ENCODE measurements around the gene ANKRD6. TPM values are rescaled to one million over a fixed set of nuclear protein-coding genes. Genes with fewer than 3 reads are reported as not detected.

ANKRD6 gene
- total RNA-seq, 4 donors from 2014 or later = 9.8 to 19.0 (median 12.2) TPM

DNA sequence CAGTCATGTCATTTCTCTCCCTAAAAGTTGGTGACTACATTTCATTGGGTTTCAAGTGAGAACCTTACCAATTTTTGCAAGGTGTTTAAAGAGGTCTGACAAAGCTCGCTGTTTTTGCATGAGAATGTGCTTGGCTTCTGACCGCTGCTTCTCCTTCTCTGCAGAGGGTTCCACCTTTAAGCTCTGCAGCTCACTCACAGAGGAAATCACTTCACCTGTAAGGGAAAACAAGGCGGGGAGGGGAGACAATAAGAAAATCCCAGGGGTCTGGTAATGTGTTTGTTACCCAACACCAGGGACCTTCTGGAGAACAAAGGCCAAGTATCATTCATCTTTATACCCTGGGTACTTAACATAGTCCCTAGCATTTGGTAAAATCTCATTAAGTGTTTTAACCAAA is 245.6 kb downstream of the ANKRD6 start:
- TF ChIP-seq, protein P1, sequence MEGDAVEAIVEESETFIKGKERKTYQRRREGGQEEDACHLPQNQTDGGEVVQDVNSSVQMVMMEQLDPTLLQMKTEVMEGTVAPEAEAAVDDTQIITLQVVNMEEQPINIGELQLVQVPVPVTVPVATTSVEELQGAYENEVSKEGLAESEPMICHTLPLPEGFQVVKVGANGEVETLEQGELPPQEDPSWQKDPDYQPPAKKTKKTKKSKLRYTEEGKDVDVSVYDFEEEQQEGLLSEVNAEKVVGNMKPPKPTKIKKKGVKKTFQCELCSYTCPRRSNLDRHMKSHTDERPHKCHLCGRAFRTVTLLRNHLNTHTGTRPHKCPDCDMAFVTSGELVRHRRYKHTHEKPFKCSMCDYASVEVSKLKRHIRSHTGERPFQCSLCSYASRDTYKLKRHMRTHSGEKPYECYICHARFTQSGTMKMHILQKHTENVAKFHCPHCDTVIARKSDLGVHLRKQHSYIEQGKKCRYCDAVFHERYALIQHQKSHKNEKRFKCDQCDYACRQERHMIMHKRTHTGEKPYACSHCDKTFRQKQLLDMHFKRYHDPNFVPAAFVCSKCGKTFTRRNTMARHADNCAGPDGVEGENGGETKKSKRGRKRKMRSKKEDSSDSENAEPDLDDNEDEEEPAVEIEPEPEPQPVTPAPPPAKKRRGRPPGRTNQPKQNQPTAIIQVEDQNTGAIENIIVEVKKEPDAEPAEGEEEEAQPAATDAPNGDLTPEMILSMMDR (IDR thresholded peaks at IDR 0.05) = no peak
- no peak for TF ChIP-seq EP300 (IDR thresholded peaks at IDR 0.05)
- TF ChIP-seq POLR2A (IDR thresholded peaks at IDR 0.05) = no peak
- no peak for TF ChIP-seq POLR2AphosphoS5 (IDR thresholded peaks at IDR 0.05)
- no peaks in the 10 kb centered on the region for H3K27me3 ChIP-seq
- H3K4me1 ChIP-seq = peaks cover 0 to 9% (median 0%) of the 10 kb centered on the region in 3 donors
- H3K27ac ChIP-seq = no peak overlapping the region
- H3K9me3 ChIP-seq = no peaks in the 10 kb centered on the region
- no peak for ATAC-seq
- 95 to 100% methylated on average over 2 to 3 of the region's 3 CpGs for WGBS, 2 donors (ENCODE audit: low coverage in 1 of 2)
- H3K36me3 ChIP-seq = peaks cover 0 to 100% of the 10 kb centered on the region in 2 donors
- no peak overlapping the region for H3K4me3 ChIP-seq

DNA sequence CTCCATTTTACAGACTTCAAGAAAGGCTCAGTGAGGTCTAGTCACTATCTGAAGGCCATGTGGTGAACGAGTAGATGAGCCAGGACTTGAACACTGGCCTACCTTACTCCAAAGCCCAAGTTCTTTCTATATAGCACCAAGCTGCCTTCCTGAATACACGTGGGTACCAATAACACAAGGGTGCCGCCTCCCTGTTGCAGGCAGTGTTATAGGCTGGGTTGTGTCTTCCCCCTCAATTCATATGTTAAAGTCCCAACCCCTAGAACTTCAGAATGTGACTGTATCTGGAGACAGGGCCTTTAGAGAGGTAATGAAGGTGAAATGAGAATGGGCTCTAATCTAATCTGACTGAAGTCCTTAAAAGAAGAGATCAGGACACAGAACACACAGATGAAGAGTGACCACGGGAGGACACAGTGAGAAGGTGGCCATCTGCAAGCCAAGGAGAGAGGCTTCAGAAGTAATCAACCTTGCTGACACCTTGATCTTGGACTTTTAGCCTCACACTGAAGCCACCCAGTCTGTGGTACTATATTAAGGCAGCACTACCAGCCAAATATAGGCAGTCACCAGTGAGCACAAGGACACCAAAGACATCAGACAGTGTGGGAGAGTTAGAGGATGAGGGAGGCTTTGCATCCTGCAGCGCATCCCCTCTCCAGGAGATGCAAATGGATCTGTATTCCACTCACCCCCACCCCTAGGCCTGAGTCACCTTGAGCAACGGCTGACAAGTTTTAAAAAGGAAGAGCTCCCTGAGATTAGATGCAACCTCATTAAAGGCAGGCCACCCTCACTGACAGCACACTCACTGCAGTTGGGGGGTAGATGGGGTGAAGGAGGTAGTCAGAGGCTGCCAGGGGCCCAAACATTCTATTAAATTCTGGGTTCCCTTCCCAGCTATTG is 246.5 kb downstream of the ANKRD6 start:
- Histone ChIP-seq H3K9me3 (no peaks in the 10 kb centered on the region), H3K36me3 (peaks cover 0 to 100% of the 10 kb centered on the region in 2 donors), H3K27me3 (no peaks in the 10 kb centered on the region), H3K27ac (no peak overlapping the region), H3K4me1 (peaks cover 0 to 9% (median 0%) of the 10 kb centered on the region in 3 donors), H3K4me3 (no peak overlapping the region)
- TF ChIP-seq EP300 (IDR thresholded peaks at IDR 0.05) (no peak), POLR2AphosphoS5 (IDR thresholded peaks at IDR 0.05) (no peak)
- TF ChIP-seq, protein P1 (IDR thresholded peaks at IDR 0.05) = no peak
- ATAC-seq = no peak
- 79 to 88% methylated on average over 4 to 6 of the region's 6 CpGs for WGBS, 2 donors (ENCODE audit: low coverage in 1 of 2)

DNA sequence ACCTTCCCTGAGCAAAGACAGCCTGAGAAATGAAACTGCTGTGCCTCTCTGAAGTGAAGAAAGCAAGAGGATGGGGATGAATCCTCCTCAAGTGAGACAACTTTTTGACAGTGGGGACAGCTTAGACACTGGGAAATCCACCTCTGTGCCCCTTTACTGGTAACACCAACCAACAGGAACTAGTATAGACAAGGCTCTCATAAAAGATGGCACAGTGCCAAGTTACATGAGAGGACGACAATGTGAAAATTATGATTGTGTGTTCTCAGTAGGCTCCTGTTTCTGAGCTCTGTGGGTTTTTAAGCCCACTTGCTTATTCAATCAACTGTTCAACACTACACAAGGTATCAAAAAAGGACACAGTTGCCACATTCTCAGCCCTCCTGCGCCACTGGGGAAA is 247.2 kb downstream of the ANKRD6 start:
- H3K27me3 ChIP-seq = no peaks in the 10 kb centered on the region
- no peak overlapping the region for H3K4me3 ChIP-seq
- H3K27ac ChIP-seq = no peak overlapping the region
- 80 to 91% methylated on average over 1 to 2 of the region's 2 CpGs for WGBS, 2 donors (ENCODE audit: low coverage in 1 of 2)
- ATAC-seq = no peak
- TF ChIP-seq, protein P1 (IDR thresholded peaks at IDR 0.05) = no peak
- no peak for TF ChIP-seq POLR2AphosphoS5 (IDR thresholded peaks at IDR 0.05)
- TF ChIP-seq POLR2A (IDR thresholded peaks at IDR 0.05) = no peak
- peaks cover 0 to 100% of the 10 kb centered on the region in 2 donors for H3K36me3 ChIP-seq
- H3K9me3 ChIP-seq = no peaks in the 10 kb centered on the region
- peaks cover 0 to 9% (median 0%) of the 10 kb centered on the region in 3 donors for H3K4me1 ChIP-seq

DNA sequence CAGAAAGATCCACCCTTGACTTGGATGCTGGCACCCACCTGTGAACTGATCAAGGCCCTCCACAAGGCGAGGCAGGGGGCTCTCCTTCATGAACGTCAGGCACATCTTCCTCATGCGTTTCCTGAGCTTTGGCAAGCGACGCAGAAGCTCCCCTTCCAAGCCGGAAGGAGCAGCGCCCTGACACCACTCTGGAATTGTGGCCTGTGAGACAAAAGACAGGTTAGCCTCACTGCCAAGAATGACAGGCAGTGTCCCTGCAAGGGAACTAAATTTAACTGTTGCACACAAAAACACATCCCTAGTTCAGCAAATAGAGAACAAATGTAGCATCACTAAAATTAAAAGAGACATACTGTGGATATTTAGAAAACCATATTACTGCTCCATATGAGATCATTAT is 247.6 kb downstream of the ANKRD6 start:
- H3K4me3 ChIP-seq = no peak overlapping the region
- no peaks in the 10 kb centered on the region for H3K27me3 ChIP-seq
- ATAC-seq = no peak
- TF ChIP-seq POLR2AphosphoS5 (IDR thresholded peaks at IDR 0.05) (no peak), EP300 (IDR thresholded peaks at IDR 0.05) (no peak), POLR2A (IDR thresholded peaks at IDR 0.05) (no peak)
- TF ChIP-seq, protein P1 (IDR thresholded peaks at IDR 0.05) = no peak
- H3K27ac ChIP-seq = no peak overlapping the region
- H3K4me1 ChIP-seq = peaks cover 0 to 9% (median 0%) of the 10 kb centered on the region in 3 donors
- H3K9me3 ChIP-seq = no peaks in the 10 kb centered on the region
- H3K36me3 ChIP-seq = peaks cover 0 to 100% of the 10 kb centered on the region in 2 donors
- no CpG with 5 or more reads among the region's 7 CpGs for WGBS, 2 donors (ENCODE audit: low coverage in 1 of 2)
